ENCODE measurements around the gene TRAPPC1.
A peak's percentile ranks its signal among the peaks of the same experiment; 100 is the strongest.

TRAPPC1 gene

GRCh38 chr17:7940034-7940433, 8.3 kb upstream of the TRAPPC1 start:
- DNase-seq, result no peak

- no peak for DNase-seq
These were observed 4.1 kb upstream of the TRAPPC1 start for GRCh38 chr17:7935859-7936258.

GRCh38 chr17:7932949-7933348, 1.2 kb upstream of the TRAPPC1 start:
- peak; percentile 30 for DNase-seq

GRCh38 chr17:7932483-7932891, 741 bp upstream of the TRAPPC1 start:
- DNase-seq, result no peak

- no peak for DNase-seq
These were observed 710 bp downstream of the TRAPPC1 start for GRCh38 chr17:7930841-7931631.

GRCh38 chr17:7929158-7930023, 2.4 kb downstream of the TRAPPC1 start, which contains the start of gene KCNAB3:
Gene KCNAB3, minus strand, starts transcription at chr17:7929856. Its CDS starts 421 bp downstream, at chr17:7929435.
- peak; percentile 59 for DNase-seq

GRCh38 chr17:7927596-7927995, 4.2 kb downstream of the TRAPPC1 start:
- no peak for DNase-seq

- peak; percentile 83 for DNase-seq
These were observed 8.7 kb downstream of the TRAPPC1 start for GRCh38 chr17:7922845-7923628.

GRCh38 chr17:7922269-7922844, 9.4 kb downstream of the TRAPPC1 start:
- no peak for DNase-seq

- DNase-seq, result no peak
These were observed 14.9 kb downstream of the TRAPPC1 start for GRCh38 chr17:7916808-7917207.

GRCh38 chr17:7916385-7916682, 15.4 kb downstream of the TRAPPC1 start:
- no peak for DNase-seq

GRCh38 chr17:7915611-7916384, 15.9 kb downstream of the TRAPPC1 start, which contains the start of gene RNF227:
Gene RNF227, minus strand, starts transcription at chr17:7916289. Its CDS starts 94 bp downstream, at chr17:7916195.
- peak; percentile 93 for DNase-seq

- no peak for DNase-seq
These were observed 16.6 kb downstream of the TRAPPC1 start for GRCh38 chr17:7915179-7915610.

- DNase-seq, result peak; percentile 37
These were observed 18.7 kb downstream of the TRAPPC1 start for GRCh38 chr17:7912927-7913524.

- no peak for DNase-seq
These were observed 20.6 kb downstream of the TRAPPC1 start for GRCh38 chr17:7911116-7911515.

- DNase-seq, result no peak
These were observed 21.0 kb downstream of the TRAPPC1 start for GRCh38 chr17:7910711-7911110.

GRCh38 chr17:7910281-7910680, 21.5 kb downstream of the TRAPPC1 start:
- DNase-seq, result no peak

- DNase-seq, result no peak
These were observed 22.7 kb downstream of the TRAPPC1 start for GRCh38 chr17:7909089-7909488.

GRCh38 chr17:7903154-7904103, 28.3 kb downstream of the TRAPPC1 start:
- DNase-seq, result no peak

- no peak for DNase-seq
These were observed 34.0 kb downstream of the TRAPPC1 start for GRCh38 chr17:7897773-7898172.

All from stimulated activated CD4-positive, alpha-beta T cell treated with anti-CD3 and anti-CD28 coated beads, Interleukin-1b, Interleukin-23, amount 100 ng/mL, for 48 hours (primary cell).